Measurements from ENCODE around the gene AP2S1. TPM values are rescaled to one million over a fixed set of nuclear protein-coding genes. Genes with fewer than 3 reads are reported as not detected.
"Not testable (repeated sequence)": the region's sequence is repeated elsewhere in the genome, so short reads cannot be mapped to it uniquely, and the experiment has no call there.

AP2S1 gene
- total RNA-seq, 2 experiments from 2014 or later, result 101 to 105 TPM

DNA sequence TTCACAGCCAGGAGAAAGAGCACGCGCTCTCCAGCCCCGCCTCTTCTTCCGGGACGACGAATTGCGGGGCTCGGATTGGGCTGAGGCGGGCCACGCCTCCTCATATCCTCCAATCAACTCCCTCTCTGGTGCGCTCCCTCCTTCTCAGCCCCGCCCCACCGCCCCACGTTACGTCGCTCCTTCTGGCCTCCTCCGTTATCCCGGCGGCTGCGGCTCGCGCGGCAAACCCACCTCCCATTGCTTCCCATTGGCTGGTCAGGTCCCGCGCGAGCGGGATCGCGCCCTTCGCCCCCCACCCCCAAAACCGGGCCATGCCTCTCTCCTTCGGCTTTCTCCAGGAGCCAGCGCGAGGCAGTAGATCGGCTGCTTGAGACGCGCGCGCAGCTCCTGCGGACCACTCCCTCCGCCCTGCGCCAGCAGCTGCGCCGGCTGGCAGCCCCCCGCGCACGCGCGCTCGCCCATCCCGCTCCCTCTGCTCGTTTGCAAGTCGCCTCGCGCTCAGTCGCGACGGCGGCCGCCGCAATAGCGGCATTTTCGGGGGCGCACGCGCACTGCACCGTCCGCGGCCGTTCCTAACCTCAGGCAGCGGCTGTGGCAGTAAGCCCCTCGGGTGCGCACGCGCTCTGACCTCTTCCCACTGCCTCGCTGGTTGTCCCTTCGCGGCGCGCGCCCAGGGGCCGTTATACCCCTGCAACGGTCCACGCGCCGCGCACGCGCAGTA lies 9.6 kb upstream of the AP2S1 start:
- Mint-ChIP-seq H3K27me3 (no peaks in the 10 kb centered on the region), H3K9me3 (no peaks in the 10 kb centered on the region), H3K4me1 (ENCODE audit: low read depth) (peaks cover 24% of the 10 kb centered on the region), H3K36me3 (ENCODE audit: low read depth) (peaks cover 8% of the 10 kb centered on the region), H3K27ac (peak overlapping the region; percentile 95), H3K4me3 (peak overlapping the region; percentile 85)
- CTCF ChIA-PET, result interaction anchor here (1.0 to 1.2 kb wide), 2 partner anchors 54 to 131 kb away, joined by 3 to 4 read pairs; no protein-coding TSS in a partner anchor
- intact Hi-C loops (cut with micrococcal nuclease), result no loop called here
- POLR2A ChIA-PET, result interaction anchor here (0.6 to 2.2 kb wide), 6 partner anchors 17 to 253 kb away, joined by 3 to 9 read pairs (median 3); partner anchors contain the start of gene ZC3H4
- ATAC-seq, result peak; percentile 82
- DNase-seq, result peak; percentile 98
- no peak for TF ChIP-seq CTCF (IDR thresholded peaks at IDR 0.05)

GRCh38 chr19:46859637-46860124 lies 9.0 kb upstream of the AP2S1 start:
- Mint-ChIP-seq H3K9me3 (no peaks in the 10 kb centered on the region), H3K27ac (peak overlapping the region; percentile 95), H3K27me3 (no peaks in the 10 kb centered on the region), H3K36me3 (ENCODE audit: low read depth) (peaks cover 5% of the 10 kb centered on the region), H3K4me1 (ENCODE audit: low read depth) (peaks cover 18% of the 10 kb centered on the region), H3K4me3 (peak overlapping the region; percentile 85)
- DNase-seq, result no peak
- ATAC-seq, result no peak
- POLR2A ChIA-PET, result interaction anchor here (0.6 to 2.2 kb wide), 6 partner anchors 71 to 254 kb away, joined by 3 to 9 read pairs (median 4); partner anchors contain the start of genes SLC1A5 and ZC3H4
- CTCF ChIA-PET, result interaction anchor here (1.0 to 1.2 kb wide), 2 partner anchors 55 to 131 kb away, joined by 3 to 4 read pairs; no protein-coding TSS in a partner anchor
- intact Hi-C loops (cut with micrococcal nuclease), result loop anchor here (5.0 kb wide), 2 partner anchors 133 to 173 kb away; no protein-coding TSS in a partner anchor
- TF ChIP-seq CTCF (IDR thresholded peaks at IDR 0.05), result no peak

DNA sequence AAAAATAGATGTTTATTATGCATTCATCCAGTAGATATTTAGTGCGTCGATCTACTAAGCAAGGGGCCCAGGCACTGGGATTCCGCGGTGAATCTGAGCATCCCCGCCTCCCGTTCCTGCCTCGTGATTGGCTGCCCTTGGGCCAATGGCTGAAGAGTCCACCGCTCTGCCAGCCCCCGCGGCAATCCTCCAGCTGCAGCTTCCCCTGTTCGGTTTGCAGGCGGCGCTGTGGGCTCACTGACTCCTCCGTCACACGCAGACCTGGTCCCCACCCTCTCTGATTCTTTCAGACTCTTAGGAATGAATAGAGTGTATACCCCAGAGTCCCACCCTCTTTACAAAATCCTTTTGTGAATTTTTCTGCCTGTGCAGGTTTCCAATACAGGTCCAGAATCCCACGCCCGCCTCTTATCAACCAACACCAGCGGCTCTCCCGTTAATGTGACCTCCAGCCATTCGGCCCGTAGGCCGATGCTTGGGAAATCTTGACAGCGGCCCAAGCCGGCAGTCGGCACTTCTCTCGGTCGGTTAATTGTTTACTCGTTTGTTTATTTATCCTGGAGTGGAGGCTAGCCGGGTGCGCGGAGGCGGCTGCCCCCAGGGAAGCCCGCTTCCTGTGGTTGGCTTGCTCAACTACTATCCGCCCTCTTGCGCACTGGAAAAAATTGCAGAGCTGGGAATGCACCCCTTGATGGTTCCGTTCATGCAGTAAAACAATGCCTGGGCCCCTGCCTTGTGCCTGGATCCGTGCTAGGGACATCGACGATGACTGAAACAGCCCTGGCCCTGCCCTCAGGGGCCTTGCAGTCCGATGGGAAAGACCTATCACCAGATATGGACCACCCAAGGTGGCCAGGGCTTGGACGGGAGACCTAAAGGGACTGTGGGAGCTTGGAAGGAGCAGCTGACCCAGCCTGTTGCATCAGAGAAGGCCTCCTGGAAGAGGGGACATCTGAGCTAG lies 5.7 kb upstream of the AP2S1 start:
- ChIA-PET CTCF (interaction anchor here (0.6 to 2.8 kb wide), 11 partner anchors 70 to 264 kb away, joined by 3 to 15 read pairs (median 4); partner anchors contain the start of gene TMEM160), POLR2A (interaction anchor here (1.3 kb wide), 1 partner anchor 68 kb away, joined by 4 read pairs; the partner anchor contains the start of gene SLC1A5)
- intact Hi-C loops (cut with micrococcal nuclease), result loop anchor here (5.0 kb wide), 2 partner anchors 136 to 176 kb away; no protein-coding TSS in a partner anchor
- DNase-seq (peak; percentile 97), ATAC-seq (peak; percentile 70)
- peak overlapping the region; percentile 85 for H3K27ac Mint-ChIP-seq
- H3K9me3 Mint-ChIP-seq, result no peaks in the 10 kb centered on the region
- peaks cover 5% of the 10 kb centered on the region for H3K36me3 Mint-ChIP-seq (ENCODE audit: low read depth)
- no peaks in the 10 kb centered on the region for H3K27me3 Mint-ChIP-seq
- H3K4me3 Mint-ChIP-seq, result peak overlapping the region; percentile 72
- peaks cover 17% of the 10 kb centered on the region for H3K4me1 Mint-ChIP-seq (ENCODE audit: low read depth)
- peak; percentile 82 for TF ChIP-seq CTCF (IDR thresholded peaks at IDR 0.05)

GRCh38 chr19:46854698-46855097 lies 4.1 kb upstream of the AP2S1 start:
- peaks cover 19% of the 10 kb centered on the region for H3K4me1 Mint-ChIP-seq (ENCODE audit: low read depth)
- ATAC-seq; DNase-seq; H3K36me3 Mint-ChIP-seq (ENCODE audit: low read depth); H3K27me3 Mint-ChIP-seq; H3K4me3 Mint-ChIP-seq; H3K9me3 Mint-ChIP-seq; H3K27ac Mint-ChIP-seq: not testable (repeated sequence)
- CTCF ChIA-PET, result interaction anchor here (0.9 to 1.9 kb wide), 4 partner anchors 14 to 159 kb away, joined by 3 to 6 read pairs (median 4); no protein-coding TSS in a partner anchor
- POLR2A ChIA-PET, result interaction anchor here (1.2 kb wide), 1 partner anchor 33 kb away, joined by 3 read pairs; no protein-coding TSS in a partner anchor
- intact Hi-C loops (cut with micrococcal nuclease), result loop anchor here (5.0 kb wide), 2 partner anchors 138 to 178 kb away; no protein-coding TSS in a partner anchor

DNA sequence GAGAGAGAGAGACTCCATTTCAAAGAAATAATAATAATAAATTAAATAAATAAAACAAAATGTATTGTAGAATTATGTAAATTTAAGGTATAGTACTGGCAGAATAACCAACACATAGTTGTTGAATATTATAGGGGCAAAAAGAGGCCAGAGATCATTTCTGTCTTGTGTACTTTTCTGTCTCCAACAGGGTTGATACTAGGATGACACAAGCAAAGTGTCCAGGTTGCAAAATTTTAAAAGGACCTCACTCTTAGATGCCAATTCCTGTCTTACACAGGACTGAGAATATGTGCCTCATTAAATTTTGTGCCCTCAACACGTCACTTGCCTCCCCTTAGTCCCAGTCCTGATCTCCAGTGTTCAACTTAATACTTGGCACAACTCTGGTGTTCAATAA lies 2.2 kb upstream of the AP2S1 start:
- TF ChIP-seq CTCF (IDR thresholded peaks at IDR 0.05), result no peak
- intact Hi-C loops (cut with micrococcal nuclease), result no loop called here
- no peak overlapping the region for H3K4me3 Mint-ChIP-seq
- no peaks in the 10 kb centered on the region for H3K9me3 Mint-ChIP-seq
- H3K4me1 Mint-ChIP-seq (ENCODE audit: low read depth), result peaks cover 25% of the 10 kb centered on the region
- POLR2A ChIA-PET, result no interaction called here
- CTCF ChIA-PET, result interaction anchor here (1.9 kb wide), 1 partner anchor 160 kb away, joined by 6 read pairs; no protein-coding TSS in a partner anchor
- no peak overlapping the region for H3K27ac Mint-ChIP-seq
- H3K27me3 Mint-ChIP-seq, result no peaks in the 10 kb centered on the region
- peaks cover 1% of the 10 kb centered on the region for H3K36me3 Mint-ChIP-seq (ENCODE audit: low read depth)
- DNase-seq (no peak), ATAC-seq (no peak)

All from activated CD8-positive, alpha-beta T cell treated with anti-CD3 and anti-CD28 coated beads for 36 hours (primary cell).